Islet of Langerhans (tissue), 1 donor: Measurements from ENCODE around the gene PRKAR1A.
"Not testable (repeated sequence)": the region's sequence is repeated elsewhere in the genome, so short reads cannot be mapped to it uniquely, and the experiment has no call there.

ENCODE experiments used
- FAIRE-seq: peaks from one replicate; lab custom pipeline; 2011; peaks lifted over from hg19 to GRCh38; lab: Jason Lieb, UNC

PRKAR1A gene

GRCh38 chr17:68580236-68580770, 68.1 kb downstream of the PRKAR1A start:
- no peak for FAIRE-seq

- FAIRE-seq, result no peak
These were observed 69.8 kb downstream of the PRKAR1A start for GRCh38 chr17:68581863-68582645.

DNA sequence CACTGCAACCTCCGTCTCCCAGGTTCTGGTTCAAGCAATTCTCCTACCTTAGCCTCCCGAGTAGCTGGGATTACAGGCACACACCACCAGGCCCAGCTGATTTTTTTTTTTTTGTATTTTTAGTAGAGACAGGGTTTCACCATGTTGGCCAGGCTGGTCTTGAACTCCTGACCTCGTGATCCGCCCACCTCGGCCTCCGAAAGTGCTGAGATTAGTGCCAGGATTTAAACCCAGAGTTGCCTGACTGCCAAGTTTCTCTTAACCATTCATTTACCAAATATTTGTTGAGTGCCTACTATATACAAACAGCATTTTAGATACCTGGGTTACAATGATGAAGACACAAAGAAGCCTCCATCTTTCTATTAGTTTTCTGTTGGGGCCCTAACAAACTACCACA, 70.6 kb downstream of the PRKAR1A start:
- not testable (repeated sequence) for FAIRE-seq

GRCh38 chr17:68584581-68585303, 72.5 kb downstream of the PRKAR1A start:
- FAIRE-seq, result no peak

- FAIRE-seq, result no peak
These were observed 73.4 kb downstream of the PRKAR1A start for GRCh38 chr17:68585643-68586042.

DNA sequence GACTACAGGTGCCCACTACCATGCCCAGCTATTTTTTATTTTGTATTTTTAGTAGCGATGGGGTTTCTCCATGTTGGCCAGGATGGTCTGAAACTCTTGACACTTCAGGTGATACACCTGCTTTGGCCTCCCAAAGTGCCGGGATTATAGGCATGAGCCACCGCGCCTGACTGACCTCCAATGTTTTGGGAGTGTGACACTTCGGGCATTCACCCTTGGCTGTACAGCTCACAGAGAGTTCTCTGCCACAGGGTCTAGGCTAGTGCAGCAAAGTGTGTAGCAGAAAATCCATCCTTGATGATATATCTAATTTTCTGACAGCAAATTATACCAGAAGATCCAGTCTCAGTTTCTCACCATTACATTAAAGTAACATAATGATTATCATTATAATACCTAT, 74.8 kb downstream of the PRKAR1A start:
- FAIRE-seq, result no peak

- FAIRE-seq, result no peak
These were observed 75.6 kb downstream of the PRKAR1A start for GRCh38 chr17:68587847-68588246.

DNA sequence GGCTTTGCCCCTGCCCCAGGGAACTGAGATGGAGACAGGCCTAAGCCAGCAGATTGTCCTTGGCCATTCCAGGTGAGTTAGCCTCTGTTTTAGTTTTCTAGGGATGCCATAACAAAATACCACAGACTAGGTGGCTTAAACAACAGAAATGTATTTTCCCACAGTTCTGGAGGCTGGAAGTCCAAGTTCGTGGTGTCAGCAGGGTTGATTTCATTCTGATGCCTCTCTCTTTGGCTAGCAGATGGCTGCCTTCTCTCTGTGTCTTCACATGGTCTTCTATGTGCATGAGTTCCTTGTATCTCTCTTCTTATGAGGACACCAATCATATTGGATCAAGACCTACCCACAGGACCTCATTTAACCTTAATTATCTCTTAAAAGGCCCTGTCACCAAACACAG, 76.1 kb downstream of the PRKAR1A start:
- FAIRE-seq, result no peak

- FAIRE-seq, result no peak
These were observed 76.9 kb downstream of the PRKAR1A start for GRCh38 chr17:68589086-68589485.

- no peak for FAIRE-seq
These were observed 79.4 kb downstream of the PRKAR1A start for GRCh38 chr17:68591583-68591982.

DNA sequence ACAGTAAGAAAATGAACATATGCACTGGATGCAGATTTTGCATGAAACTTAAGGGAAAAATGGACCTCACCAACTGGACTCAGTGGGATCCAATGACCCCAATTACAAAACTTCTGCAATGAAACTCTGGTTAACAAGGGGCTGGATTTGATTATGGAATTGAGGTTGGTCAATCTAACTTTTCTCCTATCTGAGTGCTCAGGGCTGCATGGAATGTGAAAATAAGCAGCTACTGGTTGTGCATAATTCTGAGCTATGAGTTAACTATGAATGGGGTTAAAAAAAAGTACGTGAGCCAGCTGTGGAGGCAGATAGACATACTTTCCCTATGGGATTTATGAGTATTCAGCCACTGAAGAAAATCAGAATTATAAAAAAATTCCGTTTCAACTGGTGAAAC, 79.8 kb downstream of the PRKAR1A start:
- no peak for FAIRE-seq

GRCh38 chr17:68592682-68593641, 80.7 kb downstream of the PRKAR1A start:
- no peak for FAIRE-seq

DNA sequence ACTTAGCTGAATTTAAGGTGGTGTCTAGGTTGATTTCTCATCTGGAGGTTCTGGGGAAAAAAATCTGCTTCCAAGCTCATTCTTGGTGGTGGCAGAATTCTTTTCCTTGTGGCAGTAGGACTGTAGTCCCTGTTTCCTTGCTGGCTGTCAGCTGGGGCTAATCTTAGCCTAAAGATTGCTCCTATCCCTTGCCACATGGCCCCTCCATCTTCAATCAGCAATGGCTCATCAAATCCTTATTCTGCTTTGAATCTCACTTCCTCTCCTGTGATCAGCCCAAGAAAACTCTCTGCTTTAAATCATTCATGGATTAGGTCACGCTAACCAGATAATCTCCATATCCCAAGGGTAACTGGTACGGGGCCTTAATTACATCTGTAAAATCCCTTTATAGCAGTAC, 82.3 kb downstream of the PRKAR1A start:
- FAIRE-seq, result no peak

- FAIRE-seq, result no peak
These were observed 83.3 kb downstream of the PRKAR1A start for GRCh38 chr17:68595496-68595895.

- FAIRE-seq, result no peak
These were observed 83.8 kb downstream of the PRKAR1A start for GRCh38 chr17:68595986-68596385.

- no peak for FAIRE-seq
These were observed 84.2 kb downstream of the PRKAR1A start for GRCh38 chr17:68596411-68596945.

DNA sequence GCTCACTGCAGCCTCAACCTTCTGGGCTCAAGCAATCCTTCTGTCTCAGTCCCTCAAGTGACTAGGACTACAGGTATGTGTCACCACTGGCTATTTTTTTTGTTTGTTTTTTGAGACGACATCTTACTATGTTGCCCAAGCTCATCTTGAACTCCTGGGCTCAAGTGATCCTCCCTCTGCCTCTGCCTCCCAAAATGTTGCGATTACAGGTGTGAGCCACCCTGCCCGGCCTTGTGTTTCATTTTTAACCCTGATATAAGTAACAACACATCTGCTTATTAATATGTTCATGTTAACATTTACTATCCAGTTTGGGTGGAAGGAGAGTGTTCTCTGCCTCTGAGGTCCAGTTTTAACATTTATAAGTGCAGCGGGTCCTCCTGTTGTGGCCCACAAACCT, 85.8 kb downstream of the PRKAR1A start:
- no peak for FAIRE-seq

DNA sequence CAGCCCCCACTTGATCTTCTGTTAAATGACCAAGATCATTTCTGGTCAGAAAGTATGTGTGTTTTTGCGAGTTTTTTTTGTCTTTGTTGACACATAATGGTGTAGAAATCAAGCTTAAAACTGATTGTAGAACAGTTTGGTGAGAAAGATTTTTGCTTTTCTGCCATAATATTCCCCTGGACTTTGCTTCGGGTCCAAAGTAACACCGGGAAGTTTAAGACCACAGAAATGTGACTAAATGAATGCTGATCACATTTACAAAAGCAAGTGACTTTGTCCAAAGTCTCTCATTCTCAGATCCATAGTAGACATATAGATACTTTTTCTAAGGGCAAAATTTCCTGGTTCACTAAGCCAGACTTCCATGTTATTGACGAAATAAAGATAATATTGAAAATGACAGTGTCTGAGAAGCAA, 86.3 kb downstream of the PRKAR1A start:
- FAIRE-seq, result no peak

GRCh38 chr17:68599091-68599490, 86.9 kb downstream of the PRKAR1A start:
- no peak for FAIRE-seq

DNA sequence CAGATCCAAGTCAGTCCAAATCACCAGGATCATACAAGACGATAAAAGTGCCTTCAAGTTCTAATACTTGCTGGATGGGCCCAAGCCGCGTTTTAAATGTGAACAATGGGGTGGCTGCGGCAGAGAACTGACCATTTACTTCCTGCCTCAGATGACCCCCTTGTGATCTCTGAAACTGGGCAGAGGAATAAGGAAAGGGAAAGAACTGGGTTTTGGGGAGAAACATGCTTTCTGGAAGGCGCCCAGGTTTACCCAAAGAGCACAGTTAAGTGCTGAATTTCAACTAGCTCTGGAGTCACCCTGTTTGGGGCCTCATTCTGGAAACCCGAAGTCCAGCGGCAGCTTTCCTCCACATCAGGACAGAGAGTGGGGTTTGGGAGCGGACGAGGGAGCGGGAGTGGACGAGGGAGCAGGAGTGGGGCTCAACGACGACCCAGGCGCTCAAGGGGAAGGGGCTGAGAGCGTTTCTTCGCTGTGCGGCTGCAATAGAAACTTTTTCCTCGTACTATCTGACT, 87.4 kb downstream of the PRKAR1A start:
- no peak for FAIRE-seq

- FAIRE-seq, result no peak
These were observed 88.1 kb downstream of the PRKAR1A start for GRCh38 chr17:68600067-68600930.
